Right lobe of liver (tissue), 6 donors: Measurements from ENCODE around the gene LCOR. TPM values are rescaled to one million over a fixed set of nuclear protein-coding genes. Genes with fewer than 3 reads are reported as not detected.

Experiments used
- ATAC-seq, 4 donors: fragments of 200-7000 bp; cut with Tn5 transposase; one replicate each; pipeline ENCODE4 v1.9.1; 2020; ENCODE audit warnings: mild to moderate bottlenecking in 4 of 4, moderate library complexity in 4 of 4
- DNase-seq, 3 donors: peaks; one replicate each; pipeline ENCODE4 v3.0.0-alpha.2; 2020
- H3K27ac ChIP-seq, 3 donors: fragments of 200-600 bp; one replicate each; pipeline ENCODE4 v1.8.0; 2022
- H3K27me3 ChIP-seq, 2 donors: fragments of 200-600 bp; one replicate each; pipeline ENCODE4 v1.8.0; 2022
- H3K36me3 ChIP-seq, 4 donors: fragments of 200-600 bp; sonication (generic) in 1 of 4; one replicate each; pipeline versions ENCODE4 v1.5.1 to v1.8.0; 2017 to 2022; ENCODE audit warnings: control low read depth in 1 of 4
- H3K4me1 ChIP-seq, 4 donors: fragments of 200-600 bp; sonication (generic) in 1 of 4; one replicate each; pipeline versions ENCODE4 v1.5.1 to v1.8.0; 2017 to 2022; ENCODE audit warnings: control low read depth in 1 of 4
- H3K4me3 ChIP-seq, 3 donors: fragments of 200-600 bp; one replicate each; pipeline ENCODE4 v1.8.0; 2022
- H3K9me3 ChIP-seq, 4 donors: fragments of 200-600 bp; sonication (generic) in 1 of 4; one replicate each; pipeline versions ENCODE4 v1.5.1 to v1.8.0; 2017 to 2022; ENCODE audit warnings: control low read depth in 1 of 4
- POLR2A ChIP-seq: fragments of 450-650 bp; IDR thresholded peaks from one replicate; pipeline ENCODE4 v1.6.1; 2017; ENCODE audit warnings: antibody characterized with exemption, mild to moderate bottlenecking
- WGBS: methylation state at CpG from one replicate; pipeline ENCODE4 v1.1.6; 2018; ENCODE audit warnings: low coverage, low lambda C conversion rate; ENCODE audit not compliant: insufficient coverage; ENCODE audit errors: missing lambda C conversion rate; 5-methylcytosine and 5-hydroxymethylcytosine counted together
- intact Hi-C, 2 donors: fragments of 100-400 bp; cut with DNase I; formaldehyde crosslinking; loops; one replicate each; pipeline versions ENCODE4 v1.11.2 to v1.14.1; 2022
- total RNA-seq, 6 experiments: library from RNA; depleted of rRNA in 2 of 6; stranded (reverse); fragments of >200 nt in 2 of 6; fragmentation: NEBNext Ultra II Directional in 3 of 6; extraction: Animal tissue kit (Norgen Biotek cat#: 25700) in 3 of 6; gene quantifications; one replicate each; pipeline versions ENCODE4 v1.1.0 to v1.2.4, GENCODE V29; 2016 to 2023
- TF ChIP-seq, protein P1 (sequence below), 4 donors: fragments of 200-600 bp in 3 of 4; fragments of 450-650 bp in 1 of 4; IDR thresholded peaks; one replicate each; pipeline versions ENCODE4 v1.5.1 to v1.8.0; 2016 to 2022; ENCODE audit warnings: antibody characterized with exemption in 4 of 4, mild to moderate bottlenecking in 2 of 4
- donor health status: DM: no; HTN: yes; CAD: no.
- donor health status: DM: no; HTN: no; CAD: no.
- donor health status: DM: no; HTN: no; CAD: no.
- donor health status: DM: no; HTN: yes; CAD: no.
- donor health status: DM: no; HTN: yes; CAD: no.

The LCOR gene
- total RNA-seq, 6 experiments from 2014 or later = 8.6 to 16.3 (median 12.9) TPM

DNA sequence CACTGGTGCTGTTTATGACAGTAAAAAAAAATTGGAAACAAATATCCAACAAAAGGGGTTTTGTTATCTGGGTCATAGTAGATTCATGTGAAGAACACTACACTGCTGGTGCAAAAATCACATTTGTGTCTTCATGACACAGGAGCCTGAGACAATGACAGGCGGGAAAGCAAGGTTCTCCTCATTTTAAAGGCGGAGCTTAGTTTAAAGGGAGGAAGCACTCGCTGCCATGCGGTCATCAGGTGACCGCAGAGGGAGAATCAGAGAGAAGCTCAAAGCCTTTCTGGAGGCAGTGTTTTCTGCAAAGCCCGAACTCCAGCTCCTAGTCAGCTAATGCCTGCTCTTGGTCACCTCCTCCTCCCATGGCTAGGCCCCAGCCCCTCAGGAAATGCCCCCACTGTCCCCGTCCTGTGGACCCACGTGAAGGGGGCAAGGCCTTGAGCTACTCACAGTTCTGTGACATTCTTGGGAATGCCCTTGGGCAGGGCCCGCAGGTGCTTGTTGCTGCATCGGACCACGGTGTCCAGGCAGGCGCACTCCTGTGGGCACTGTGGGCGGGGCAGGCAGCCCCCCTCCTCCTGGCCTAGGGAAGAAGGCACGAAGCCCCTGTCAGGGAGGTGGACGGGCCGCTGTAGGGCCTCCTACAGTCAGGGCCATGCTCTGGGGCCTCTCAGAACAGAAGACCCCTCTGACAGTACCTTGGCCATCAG, 207.6 kb downstream of the LCOR start:
- Histone ChIP-seq H3K27me3 (no peaks in the 10 kb centered on the region), H3K4me3 (no peak overlapping the region), H3K36me3 (no peaks in the 10 kb centered on the region), H3K4me1 (no peaks in the 10 kb centered on the region), H3K27ac (no peak overlapping the region), H3K9me3 (no peaks in the 10 kb centered on the region)
- DNase-seq = no peak
- no peak for ATAC-seq
- TF ChIP-seq, protein P1, sequence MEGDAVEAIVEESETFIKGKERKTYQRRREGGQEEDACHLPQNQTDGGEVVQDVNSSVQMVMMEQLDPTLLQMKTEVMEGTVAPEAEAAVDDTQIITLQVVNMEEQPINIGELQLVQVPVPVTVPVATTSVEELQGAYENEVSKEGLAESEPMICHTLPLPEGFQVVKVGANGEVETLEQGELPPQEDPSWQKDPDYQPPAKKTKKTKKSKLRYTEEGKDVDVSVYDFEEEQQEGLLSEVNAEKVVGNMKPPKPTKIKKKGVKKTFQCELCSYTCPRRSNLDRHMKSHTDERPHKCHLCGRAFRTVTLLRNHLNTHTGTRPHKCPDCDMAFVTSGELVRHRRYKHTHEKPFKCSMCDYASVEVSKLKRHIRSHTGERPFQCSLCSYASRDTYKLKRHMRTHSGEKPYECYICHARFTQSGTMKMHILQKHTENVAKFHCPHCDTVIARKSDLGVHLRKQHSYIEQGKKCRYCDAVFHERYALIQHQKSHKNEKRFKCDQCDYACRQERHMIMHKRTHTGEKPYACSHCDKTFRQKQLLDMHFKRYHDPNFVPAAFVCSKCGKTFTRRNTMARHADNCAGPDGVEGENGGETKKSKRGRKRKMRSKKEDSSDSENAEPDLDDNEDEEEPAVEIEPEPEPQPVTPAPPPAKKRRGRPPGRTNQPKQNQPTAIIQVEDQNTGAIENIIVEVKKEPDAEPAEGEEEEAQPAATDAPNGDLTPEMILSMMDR (IDR thresholded peaks at IDR 0.05) = no peak
- no peak for TF ChIP-seq POLR2A
- 100% methylated on average over 4 of the region's 16 CpGs for WGBS
- intact Hi-C loops = no loop called here

DNA sequence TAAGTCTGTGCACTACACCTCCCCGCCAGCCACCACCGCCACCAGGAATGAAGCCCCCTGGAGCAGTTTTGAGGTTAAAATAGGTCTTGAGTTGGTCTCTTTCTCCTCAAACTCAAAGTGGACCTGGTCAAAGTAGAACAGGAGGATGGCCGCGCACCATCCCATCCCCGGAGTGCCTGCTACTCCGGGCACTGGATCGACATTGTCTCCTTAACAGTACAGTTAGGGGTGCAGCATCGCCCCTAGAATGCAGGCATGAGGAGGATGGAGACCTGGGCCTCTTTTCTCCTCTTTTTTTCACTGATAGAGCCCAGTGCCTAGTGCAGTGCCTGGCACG, 208.1 kb downstream of the LCOR start:
- H3K36me3 ChIP-seq = no peaks in the 10 kb centered on the region
- no peak overlapping the region for H3K27ac ChIP-seq
- no peak for DNase-seq
- H3K9me3 ChIP-seq = no peaks in the 10 kb centered on the region
- ATAC-seq = no peak
- intact Hi-C loops = no loop called here
- no peak overlapping the region for H3K4me3 ChIP-seq
- H3K4me1 ChIP-seq = no peaks in the 10 kb centered on the region
- TF ChIP-seq POLR2A = no peak
- TF ChIP-seq, protein P1 (IDR thresholded peaks at IDR 0.05) = no peak
- 57% methylated on average over 1 of the region's 9 CpGs for WGBS
- H3K27me3 ChIP-seq = no peaks in the 10 kb centered on the region

DNA sequence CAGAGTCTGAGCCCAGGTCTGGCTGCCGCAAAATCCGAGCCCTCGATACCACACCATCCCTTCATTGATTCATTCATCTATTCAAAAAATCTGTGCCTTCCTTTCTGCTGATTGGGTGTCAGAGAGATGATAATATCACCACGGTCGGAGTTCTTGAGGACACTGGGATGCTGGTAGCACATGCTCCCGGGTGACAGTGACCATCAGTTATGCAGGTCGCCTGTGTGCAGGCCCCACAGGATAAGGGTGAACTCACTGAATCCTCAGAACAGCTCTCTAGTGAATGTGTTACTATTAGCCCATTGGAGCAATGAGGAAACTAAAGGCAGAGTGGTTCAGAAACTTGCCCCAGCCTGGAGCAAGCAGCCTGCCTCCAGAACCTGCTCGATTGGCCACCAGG, 208.6 kb downstream of the LCOR start:
- H3K9me3 ChIP-seq = no peaks in the 10 kb centered on the region
- H3K4me3 ChIP-seq = no peak overlapping the region
- DNase-seq = no peak
- H3K27me3 ChIP-seq = no peaks in the 10 kb centered on the region
- H3K4me1 ChIP-seq = no peaks in the 10 kb centered on the region
- ATAC-seq = no peak
- intact Hi-C loops = no loop called here
- no peak for TF ChIP-seq POLR2A
- TF ChIP-seq, protein P1 (IDR thresholded peaks at IDR 0.05) = no peak
- 64% methylated on average over 8 of the region's 8 CpGs for WGBS
- H3K36me3 ChIP-seq = no peaks in the 10 kb centered on the region
- no peak overlapping the region for H3K27ac ChIP-seq

DNA sequence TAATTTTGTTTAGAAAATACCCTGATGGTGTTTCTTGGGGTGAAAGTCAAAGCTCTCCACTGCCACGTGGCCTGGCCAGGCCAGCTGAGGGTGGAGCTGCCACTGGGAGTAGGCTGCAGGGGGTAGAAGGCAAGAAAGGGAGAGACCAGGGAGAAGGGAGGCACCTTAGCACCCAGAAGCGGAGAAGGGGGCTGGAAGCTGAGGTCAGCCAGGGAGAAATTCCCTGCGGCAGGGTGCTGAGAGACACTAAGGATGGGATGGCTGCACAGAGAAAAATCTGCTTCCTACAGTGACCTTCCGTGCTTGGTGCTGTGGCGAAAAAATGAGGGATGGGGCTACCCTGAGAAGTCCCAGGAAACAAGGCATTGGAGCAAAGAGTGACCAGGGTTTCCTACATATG, 210.0 kb downstream of the LCOR start:
- no peak overlapping the region for H3K4me3 ChIP-seq
- no peaks in the 10 kb centered on the region for H3K36me3 ChIP-seq
- ATAC-seq (no peak), DNase-seq (no peak)
- WGBS = 80% methylated on average over 5 of the region's 5 CpGs
- intact Hi-C loops = no loop called here
- H3K9me3 ChIP-seq = no peaks in the 10 kb centered on the region
- H3K4me1 ChIP-seq = no peaks in the 10 kb centered on the region
- no peaks in the 10 kb centered on the region for H3K27me3 ChIP-seq
- TF ChIP-seq, protein P1 (IDR thresholded peaks at IDR 0.05) = no peak
- no peak for TF ChIP-seq POLR2A
- no peak overlapping the region for H3K27ac ChIP-seq
